Keratinocyte (primary cell): ENCODE data around the gene ATXN7L2. TPM values are rescaled to one million over a fixed set of nuclear protein-coding genes. Genes with fewer than 3 reads are reported as not detected.

ENCODE experiments used
- DNase-seq: peaks from one replicate; pipeline ENCODE4 v3.0.0-alpha.2; 2011; ENCODE audit warnings: low read depth, missing footprints, low spot score
- FAIRE-seq: peaks from 2 replicates; lab custom pipeline; 2011; peaks lifted over from hg19 to GRCh38; lab: Jason Lieb, UNC
- H2AFZ ChIP-seq: 2 replicates; pipeline ENCODE4 v1.6.0; 2012; ENCODE audit warnings: low read length, control low read depth, inconsistent platforms; ENCODE audit not compliant: control insufficient read depth
- H3K27ac ChIP-seq: 2 replicates; pipeline ENCODE4 v1.5.1; 2011; ENCODE audit warnings: low read length; ENCODE audit not compliant: control insufficient read depth, insufficient read depth
- H3K27me3 ChIP-seq: 3 replicates; pipeline ENCODE4 v1.6.0; 2011; ENCODE audit warnings: low read length; ENCODE audit not compliant: control insufficient read depth, insufficient read depth; ENCODE audit errors: extremely low read depth
- H3K36me3 ChIP-seq, 2 experiments: 2 replicates in 1 of 2; 3 replicates in 1 of 2; pipeline ENCODE4 v1.5.1; 2011; ENCODE audit warnings: low read length in 2 of 2, mild to moderate bottlenecking in 1 of 2; ENCODE audit not compliant: control insufficient read depth in 2 of 2, insufficient read depth in 2 of 2; ENCODE audit errors: extremely low read depth in 1 of 2
- H3K4me1 ChIP-seq: 3 replicates; pipeline ENCODE4 v1.5.1; 2011; ENCODE audit warnings: low read length; ENCODE audit not compliant: control insufficient read depth, insufficient read depth; ENCODE audit errors: extremely low read depth
- H3K4me2 ChIP-seq: 3 replicates; pipeline ENCODE4 v1.6.0; 2011; ENCODE audit warnings: low read depth, low read length; ENCODE audit not compliant: control insufficient read depth, insufficient read depth; ENCODE audit errors: extremely low read depth
- H3K4me3 ChIP-seq, 3 experiments: fragments of 200-600 bp in 1 of 3; sonication (generic) in 1 of 3; 2 replicates in 2 of 3; 3 replicates in 1 of 3; pipeline ENCODE4 v1.5.1; 2011 to 2016; ENCODE audit warnings: low read length in 3 of 3, mild to moderate bottlenecking in 3 of 3, control low read depth in 2 of 3, inconsistent platforms in 1 of 3, low read depth in 1 of 3, mixed read lengths in 1 of 3, mixed run types in 1 of 3, moderate library complexity in 1 of 3; ENCODE audit not compliant: control insufficient read depth in 2 of 3, insufficient read depth in 2 of 3; ENCODE audit errors: extremely low read depth in 1 of 3
- H3K79me2 ChIP-seq: 2 replicates; pipeline ENCODE4 v1.6.0; 2012; ENCODE audit warnings: low read length; ENCODE audit not compliant: control insufficient read depth, insufficient read depth
- H3K9ac ChIP-seq: 3 replicates; pipeline ENCODE4 v1.6.0; 2011; ENCODE audit warnings: low read length; ENCODE audit not compliant: control insufficient read depth, insufficient read depth; ENCODE audit errors: extremely low read depth
- H3K9me1 ChIP-seq: 3 replicates; pipeline ENCODE4 v1.6.0; 2011; ENCODE audit warnings: low read length; ENCODE audit not compliant: control insufficient read depth, insufficient read depth; ENCODE audit errors: extremely low read depth
- H3K9me3 ChIP-seq: 2 replicates; pipeline ENCODE4 v1.5.1; 2012; ENCODE audit warnings: low read depth, low read length; ENCODE audit not compliant: control insufficient read depth
- H4K20me1 ChIP-seq: 3 replicates; pipeline ENCODE4 v1.6.0; 2011; ENCODE audit warnings: low read length; ENCODE audit not compliant: control insufficient read depth, insufficient read depth; ENCODE audit errors: extremely low read depth
- CTCF ChIP-seq, 3 experiments: IDR thresholded peaks in 1 of 3; conservative IDR thresholded peaks in 1 of 3; optimal IDR thresholded peaks in 1 of 3; 2 replicates in 2 of 3; 3 replicates in 1 of 3; pipeline versions ENCODE3 to v1.5.1; 2011; ENCODE audit warnings: low read length in 3 of 3, mild to moderate bottlenecking in 3 of 3, moderate library complexity in 2 of 3, control low read depth in 1 of 3, inconsistent platforms in 1 of 3; ENCODE audit not compliant: insufficient read depth in 2 of 3; ENCODE audit errors: extremely low read depth in 1 of 3
- EZH2 ChIP-seq: IDR thresholded peaks from one replicate; pipeline ENCODE4 v1.6.1; 2012; ENCODE audit warnings: inconsistent platforms, mild to moderate bottlenecking, low read length, moderate library complexity
- dilution Hi-C: fragments of 300-500 bp; cut with MboI; formaldehyde crosslinking; loops from one replicate; pipeline ENCODE4 v1.7.0; 2020; ENCODE audit warnings: low sequenced_read_pairs; ENCODE audit not compliant: extremely low pct_ligation_motif_present
- polyA plus RNA-seq, 5 experiments: library from polyadenylated mRNA; depleted of rRNA in 3 of 5; stranded (reverse) in 3 of 5; stranded (forward) in 1 of 5; unstranded in 1 of 5; fragments of >200 nt; gene quantifications; 1 replicate in 1 of 5; 2 replicates in 3 of 5; 3 replicates in 1 of 5; pipeline versions ENCODE4 v1.2.1 to v1.2.3, GENCODE V29; 2011 to 2012; ENCODE audit warnings: missing spikeins in 2 of 5, low read depth in 1 of 5, low replicate concordance in 1 of 5

Gene ATXN7L2
- polyA plus RNA-seq, 1 donor (not counting 4 experiments of a cell fraction or from before 2014, with no cell fraction given): 1.2 TPM

- H3K27me3 ChIP-seq: peaks cover 6% of the 10 kb centered on the region
- H3K36me3 ChIP-seq: peaks cover 8 to 13% of the 10 kb centered on the region in 2 experiments
- H3K4me3 ChIP-seq: no peak overlapping the region
- H4K20me1 ChIP-seq: no peaks in the 10 kb centered on the region
- no peak overlapping the region for H3K4me2 ChIP-seq
- TF ChIP-seq EZH2 (no peak), CTCF (optimal IDR thresholded peaks at IDR 0.05 in 1 of 3, IDR thresholded peaks at IDR 0.05 in 1 of 3, conservative IDR thresholded peaks at IDR 0.05 in 1 of 3; ENCODE audit: extremely low read depth in 1 of 3, insufficient read depth in 2 of 3, low read length in 3 of 3) (no peak)
- H3K4me1 ChIP-seq: peaks cover 11% of the 10 kb centered on the region
- H3K27ac ChIP-seq: no peak overlapping the region
- H3K79me2 ChIP-seq: peaks cover 5% of the 10 kb centered on the region
- H2AFZ ChIP-seq: no peak overlapping the region
- peaks cover 4% of the 10 kb centered on the region for H3K9me1 ChIP-seq
- dilution Hi-C loops: no loop called here
- H3K9me3 ChIP-seq: no peaks in the 10 kb centered on the region
- no peak for DNase-seq
- H3K9ac ChIP-seq: no peak overlapping the region
- no peak for FAIRE-seq
These were observed 3.6 kb downstream of the ATXN7L2 start for GRCh38 chr1:109487261-109487660.

GRCh38 chr1:109488201-109488600 lies 4.5 kb downstream of the ATXN7L2 start:
- Histone ChIP-seq H3K9me3 (no peaks in the 10 kb centered on the region), H3K9me1 (peaks cover 4% of the 10 kb centered on the region), H4K20me1 (no peaks in the 10 kb centered on the region), H3K9ac (no peak overlapping the region), H3K79me2 (peaks cover 5% of the 10 kb centered on the region), H2AFZ (no peak overlapping the region), H3K4me3 (no peak overlapping the region), H3K4me2 (no peak overlapping the region), H3K4me1 (peaks cover 11% of the 10 kb centered on the region), H3K36me3 (peaks cover 8 to 13% of the 10 kb centered on the region in 2 experiments), H3K27me3 (peaks cover 1% of the 10 kb centered on the region), H3K27ac (no peak overlapping the region)
- FAIRE-seq (no peak), DNase-seq (no peak)
- dilution Hi-C loops: no loop called here
- TF ChIP-seq CTCF (optimal IDR thresholded peaks at IDR 0.05 in 1 of 3, IDR thresholded peaks at IDR 0.05 in 1 of 3, conservative IDR thresholded peaks at IDR 0.05 in 1 of 3; ENCODE audit: extremely low read depth in 1 of 3, insufficient read depth in 2 of 3, low read length in 3 of 3) (no peak), EZH2 (no peak)
